ENCODE measurements around the gene CD2AP.
"Not testable (repeated sequence)": the region's sequence is repeated elsewhere in the genome, so short reads cannot be mapped to it uniquely, and the experiment has no call there.

CD2AP gene, protein sequence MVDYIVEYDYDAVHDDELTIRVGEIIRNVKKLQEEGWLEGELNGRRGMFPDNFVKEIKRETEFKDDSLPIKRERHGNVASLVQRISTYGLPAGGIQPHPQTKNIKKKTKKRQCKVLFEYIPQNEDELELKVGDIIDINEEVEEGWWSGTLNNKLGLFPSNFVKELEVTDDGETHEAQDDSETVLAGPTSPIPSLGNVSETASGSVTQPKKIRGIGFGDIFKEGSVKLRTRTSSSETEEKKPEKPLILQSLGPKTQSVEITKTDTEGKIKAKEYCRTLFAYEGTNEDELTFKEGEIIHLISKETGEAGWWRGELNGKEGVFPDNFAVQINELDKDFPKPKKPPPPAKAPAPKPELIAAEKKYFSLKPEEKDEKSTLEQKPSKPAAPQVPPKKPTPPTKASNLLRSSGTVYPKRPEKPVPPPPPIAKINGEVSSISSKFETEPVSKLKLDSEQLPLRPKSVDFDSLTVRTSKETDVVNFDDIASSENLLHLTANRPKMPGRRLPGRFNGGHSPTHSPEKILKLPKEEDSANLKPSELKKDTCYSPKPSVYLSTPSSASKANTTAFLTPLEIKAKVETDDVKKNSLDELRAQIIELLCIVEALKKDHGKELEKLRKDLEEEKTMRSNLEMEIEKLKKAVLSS

DNA sequence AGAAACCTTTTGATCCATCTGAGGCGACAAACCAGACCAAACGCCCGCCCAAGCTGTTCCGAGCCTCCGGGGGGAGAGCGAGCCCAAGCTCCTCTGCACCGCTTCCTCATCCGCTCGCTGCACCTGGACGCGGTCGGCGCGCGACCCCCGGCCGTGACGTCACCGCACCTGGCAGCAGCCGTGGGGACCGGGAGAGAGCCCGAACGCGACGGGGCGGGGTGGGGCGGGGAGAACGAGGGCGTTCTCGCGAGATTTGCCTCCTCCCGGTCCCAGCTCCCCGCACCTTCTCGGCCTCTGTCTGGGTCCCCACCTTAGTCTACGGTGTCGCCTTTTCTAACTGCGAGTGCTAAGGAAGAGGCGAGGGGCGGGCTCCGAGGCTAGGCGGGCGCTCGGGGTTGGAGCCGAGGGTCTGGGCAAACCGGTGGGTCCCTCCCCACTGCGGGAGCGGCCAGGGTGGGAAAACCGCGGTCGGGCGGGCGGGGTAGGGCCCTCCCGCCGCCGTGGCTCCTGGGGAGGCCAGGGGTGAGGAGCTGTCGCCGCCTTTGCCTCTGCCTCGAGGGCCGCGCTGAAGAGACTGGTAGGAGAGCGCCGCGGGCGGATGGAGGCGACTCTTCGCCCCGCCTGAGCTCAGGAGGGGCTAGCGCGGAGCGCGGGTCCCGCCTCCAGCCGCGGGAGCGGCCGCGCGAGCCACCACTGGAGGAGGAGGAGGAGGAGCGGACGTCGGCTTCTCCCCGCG is at the start of gene CD2AP:
Gene CD2AP, plus strand, starts transcription at position 293 of the 736 bp plus-strand sequence. CDS start 456 bp downstream, outside the sequence.
- Histone ChIP-seq H3K4me3 (ENCODE audit: low read length) (peak within 1 kb of the TSS; percentile 92), H3K27me3 (ENCODE audit: control insufficient read depth, insufficient read depth, low read length) (no peaks in the 10 kb centered on the region), H3K27ac (ENCODE audit: low read length) (peak within 1 kb of the TSS; percentile 76), H3K36me3 (ENCODE audit: control insufficient read depth, low read depth, low read length) (no peaks in the 10 kb centered on the region), H3K9me3 (ENCODE audit: control insufficient read depth, low read depth, low read length) (no peaks in the 10 kb centered on the region), H3K4me1 (ENCODE audit: control insufficient read depth, low read depth, low read length) (peaks cover 28% of the 10 kb centered on the region), H3K9ac (ENCODE audit: low read length) (peak within 1 kb of the TSS; percentile 86)

DNA sequence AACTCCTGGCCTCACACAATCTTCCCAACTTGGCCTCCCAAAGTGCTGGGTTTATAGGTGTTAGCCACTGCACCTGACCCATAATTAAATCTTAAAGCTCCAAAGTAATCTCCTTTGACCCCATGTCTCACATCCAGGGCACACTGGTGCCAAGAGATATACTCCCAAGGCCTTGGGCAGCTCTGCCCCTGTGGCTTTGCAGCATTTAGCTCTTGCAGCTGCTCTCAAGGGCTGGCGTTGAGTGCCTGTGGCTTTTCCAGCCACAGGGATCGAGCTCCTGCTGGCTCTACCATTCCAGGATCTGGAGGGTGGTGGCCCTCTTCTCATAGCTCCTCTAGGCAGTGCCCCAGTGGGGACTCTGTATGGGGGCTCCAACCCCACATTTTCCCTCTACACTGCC is 49.3 kb upstream of the CD2AP start:
- Histone ChIP-seq H3K9ac (ENCODE audit: low read length) (no peak overlapping the region), H3K4me1 (ENCODE audit: control insufficient read depth, low read depth, low read length) (no peaks in the 10 kb centered on the region)

DNA sequence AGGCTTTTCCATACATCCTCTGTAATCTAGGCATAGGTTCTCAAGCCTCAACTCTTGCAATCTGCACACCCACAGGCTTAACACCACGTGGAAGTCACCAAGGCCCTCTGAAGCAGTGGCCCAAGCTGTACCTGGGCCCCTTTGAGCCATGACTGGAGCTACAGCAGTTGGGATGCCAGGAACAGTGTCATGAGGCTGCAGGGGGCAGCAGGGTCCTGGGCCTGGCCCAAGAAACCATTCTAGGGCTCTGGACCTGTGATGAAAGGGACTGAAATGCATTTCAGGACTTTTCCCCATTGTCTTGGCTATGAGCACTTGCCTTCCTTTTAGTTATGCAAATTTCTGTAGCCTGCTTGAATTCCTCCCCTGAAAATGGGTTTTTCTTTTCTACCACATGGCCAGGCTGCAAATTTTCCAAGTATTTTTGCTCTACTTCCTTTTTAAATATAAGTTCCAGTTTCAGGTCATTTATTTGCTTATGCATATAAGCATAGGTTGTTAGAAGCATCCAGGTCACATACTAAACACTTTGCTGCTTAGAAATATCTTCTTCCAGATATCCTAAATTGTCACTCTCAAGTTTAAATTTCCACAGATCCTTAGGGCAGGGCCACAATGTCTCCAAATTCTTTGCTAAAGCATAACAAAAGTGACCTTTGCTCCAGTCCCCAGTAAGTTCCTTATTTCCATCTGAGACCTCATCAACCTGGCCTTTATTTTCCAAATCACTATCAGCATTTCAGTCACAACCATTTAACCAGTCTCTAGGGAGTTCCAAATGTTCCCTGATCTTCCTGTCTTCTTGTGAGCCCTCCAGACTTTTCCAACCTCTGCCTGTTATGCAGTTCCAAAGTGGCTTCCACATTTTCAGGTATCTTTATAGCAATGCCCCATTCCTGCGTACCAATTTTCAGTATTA is 48.6 kb upstream of the CD2AP start:
- Histone ChIP-seq H3K9me3 (ENCODE audit: control insufficient read depth, low read depth, low read length) (no peaks in the 10 kb centered on the region), H3K27ac (ENCODE audit: low read length) (no peak overlapping the region), H3K27me3 (ENCODE audit: control insufficient read depth, insufficient read depth, low read length) (no peaks in the 10 kb centered on the region), H3K9ac (ENCODE audit: low read length) (no peak overlapping the region), H3K36me3 (ENCODE audit: control insufficient read depth, low read depth, low read length) (no peaks in the 10 kb centered on the region), H3K4me3 (ENCODE audit: low read length) (peak overlapping the region; percentile 10), H3K4me1 (ENCODE audit: control insufficient read depth, low read depth, low read length) (no peaks in the 10 kb centered on the region)

More for the DNA sequence above, 49.3 kb upstream of the CD2AP start:
- H3K9me3 ChIP-seq (ENCODE audit: control insufficient read depth, low read depth, low read length), result no peaks in the 10 kb centered on the region
- H3K36me3 ChIP-seq (ENCODE audit: control insufficient read depth, low read depth, low read length), result no peaks in the 10 kb centered on the region
- H3K27ac ChIP-seq (ENCODE audit: low read length), result no peak overlapping the region
- H3K4me3 ChIP-seq (ENCODE audit: low read length), result no peak overlapping the region
- H3K27me3 ChIP-seq (ENCODE audit: control insufficient read depth, insufficient read depth, low read length), result no peaks in the 10 kb centered on the region

DNA sequence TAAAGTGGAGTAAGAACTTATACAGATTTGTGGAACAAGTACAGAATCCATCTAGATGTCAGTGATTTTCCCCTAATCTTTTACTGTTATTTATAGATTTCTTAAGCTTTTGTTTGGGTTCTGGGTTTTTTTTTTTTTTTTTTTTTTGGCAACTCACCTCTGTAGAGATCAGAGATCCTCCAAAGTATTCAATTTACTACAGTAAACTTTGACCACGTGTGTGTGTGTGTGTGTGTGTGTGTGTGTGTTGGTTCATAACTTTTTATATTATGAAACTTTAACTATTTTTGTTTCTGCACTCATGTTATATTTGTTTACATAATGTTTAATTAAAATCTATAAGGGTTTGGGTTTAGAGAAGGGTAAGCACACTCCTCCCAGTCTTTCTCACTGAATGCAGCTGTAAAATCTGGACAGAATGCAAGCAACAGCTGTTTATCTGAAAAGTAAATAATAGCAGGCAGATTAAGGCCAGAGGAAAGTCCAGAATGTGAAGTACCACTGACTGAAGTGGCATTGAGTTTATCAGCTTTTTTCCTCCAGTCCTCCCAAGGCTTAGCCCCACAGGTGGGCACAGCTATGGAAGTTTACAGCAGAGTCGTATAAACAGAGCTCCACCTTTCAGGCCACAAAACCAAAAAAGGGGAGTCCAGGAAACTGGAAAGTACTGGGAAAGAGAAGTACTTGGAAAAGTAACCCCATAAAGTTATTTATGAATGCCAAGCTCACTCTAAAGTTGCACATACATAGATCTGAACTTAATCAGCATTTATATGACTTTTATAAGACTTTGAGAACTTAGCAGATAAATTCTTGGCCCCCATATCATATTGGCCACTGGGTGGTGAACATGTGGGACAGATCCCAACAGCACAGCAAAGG is 43.0 kb upstream of the CD2AP start:
- Histone ChIP-seq H3K9ac (ENCODE audit: low read length) (no peak overlapping the region), H3K36me3 (ENCODE audit: control insufficient read depth, low read depth, low read length) (no peaks in the 10 kb centered on the region), H3K9me3 (ENCODE audit: control insufficient read depth, low read depth, low read length) (no peaks in the 10 kb centered on the region), H3K27ac (ENCODE audit: low read length) (no peak overlapping the region), H3K4me1 (ENCODE audit: control insufficient read depth, low read depth, low read length) (no peaks in the 10 kb centered on the region), H3K27me3 (ENCODE audit: control insufficient read depth, insufficient read depth, low read length) (no peaks in the 10 kb centered on the region), H3K4me3 (ENCODE audit: low read length) (no peak overlapping the region)

DNA sequence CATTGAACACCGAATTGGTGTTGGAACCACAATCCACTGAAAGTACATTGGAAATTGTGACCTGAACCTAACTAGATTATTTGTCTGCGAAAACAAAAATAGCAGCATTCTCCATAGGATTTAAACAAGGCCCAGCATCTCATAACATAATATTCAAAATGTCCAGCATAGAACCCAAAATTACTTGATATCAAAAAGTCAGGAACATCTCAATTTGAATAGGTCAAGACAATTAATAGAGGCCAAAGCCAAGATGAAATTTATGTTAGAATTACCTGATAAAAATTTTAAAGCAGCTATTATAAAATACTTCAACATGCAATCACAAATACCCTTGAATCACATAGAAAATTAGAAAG is 42.4 kb upstream of the CD2AP start:
- Histone ChIP-seq H3K27me3 (ENCODE audit: control insufficient read depth, insufficient read depth, low read length) (no peaks in the 10 kb centered on the region), H3K9me3 (ENCODE audit: control insufficient read depth, low read depth, low read length) (no peaks in the 10 kb centered on the region), H3K36me3 (ENCODE audit: control insufficient read depth, low read depth, low read length) (no peaks in the 10 kb centered on the region), H3K4me3 (ENCODE audit: low read length) (no peak overlapping the region), H3K27ac (ENCODE audit: low read length) (no peak overlapping the region), H3K9ac (ENCODE audit: low read length) (no peak overlapping the region), H3K4me1 (ENCODE audit: control insufficient read depth, low read depth, low read length) (no peaks in the 10 kb centered on the region)

DNA sequence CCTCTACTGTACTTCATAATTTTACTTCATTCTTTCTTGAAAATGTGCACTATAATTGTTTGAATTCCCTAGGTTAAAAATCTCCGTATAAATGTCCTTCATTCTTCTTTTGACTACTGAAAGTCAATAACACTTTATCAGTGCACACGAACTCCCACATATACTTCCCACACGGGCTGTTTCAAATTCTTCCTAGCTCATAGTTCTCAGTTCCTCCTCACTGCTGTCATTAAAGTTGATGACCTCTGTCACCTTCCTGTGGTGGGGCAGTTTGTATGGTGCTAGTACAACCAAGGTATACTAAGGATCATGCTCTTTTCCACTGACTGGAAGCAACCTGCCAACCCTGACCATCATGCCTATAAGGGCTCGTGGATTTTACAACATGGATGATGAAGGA is 40.0 kb upstream of the CD2AP start:
- no peaks in the 10 kb centered on the region for H3K36me3 ChIP-seq (ENCODE audit: control insufficient read depth, low read depth, low read length)
- no peak overlapping the region for H3K4me3 ChIP-seq (ENCODE audit: low read length)
- no peak overlapping the region for H3K9ac ChIP-seq (ENCODE audit: low read length)
- H3K27ac ChIP-seq (ENCODE audit: low read length), result no peak overlapping the region
- no peaks in the 10 kb centered on the region for H3K27me3 ChIP-seq (ENCODE audit: control insufficient read depth, insufficient read depth, low read length)
- H3K9me3 ChIP-seq (ENCODE audit: control insufficient read depth, low read depth, low read length), result no peaks in the 10 kb centered on the region
- H3K4me1 ChIP-seq (ENCODE audit: control insufficient read depth, low read depth, low read length), result no peaks in the 10 kb centered on the region

DNA sequence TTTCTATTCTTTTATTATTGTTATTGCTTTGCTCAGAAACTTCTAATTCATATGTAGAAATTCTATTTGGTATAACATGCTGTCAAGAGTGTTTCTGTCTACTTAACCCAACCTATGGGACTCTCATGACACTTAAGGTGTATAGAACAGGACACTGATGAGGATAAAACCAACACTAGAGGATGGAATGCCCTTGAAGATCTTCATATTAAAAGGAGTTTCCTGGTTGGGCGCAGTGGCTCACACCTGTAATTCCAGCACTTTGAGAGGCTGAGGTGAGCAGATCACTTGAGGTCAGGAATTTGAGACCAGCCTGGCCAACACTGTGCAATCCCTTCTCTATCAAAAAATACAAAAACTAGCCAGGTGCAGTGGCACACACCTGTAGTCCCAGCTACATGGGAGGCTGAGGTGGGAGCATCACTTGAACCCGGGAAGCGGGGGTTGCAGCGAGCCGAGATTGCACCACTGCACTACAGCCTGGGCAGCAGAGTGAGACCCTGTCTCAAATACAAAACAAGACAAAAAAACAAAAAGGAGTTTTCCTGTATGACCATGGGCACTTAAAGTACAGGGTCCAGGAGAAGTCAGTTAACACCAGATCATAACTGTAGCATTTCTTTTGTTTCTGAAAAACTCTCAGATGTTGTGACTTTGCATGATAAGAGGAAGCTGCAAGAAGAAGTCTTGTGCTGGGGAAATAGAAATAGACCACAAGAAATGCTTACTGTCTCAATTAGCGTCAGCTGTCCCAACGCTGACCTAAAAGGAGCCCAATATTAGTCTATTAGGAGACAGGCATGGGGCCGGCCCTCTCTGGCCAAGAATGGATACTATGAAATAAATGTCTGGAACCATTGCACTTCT is 38.9 kb upstream of the CD2AP start:
- H3K27me3 ChIP-seq (ENCODE audit: control insufficient read depth, insufficient read depth, low read length), result no peaks in the 10 kb centered on the region
- H3K4me1 ChIP-seq (ENCODE audit: control insufficient read depth, low read depth, low read length), result no peaks in the 10 kb centered on the region
- H3K27ac ChIP-seq (ENCODE audit: low read length), result no peak overlapping the region
- no peak overlapping the region for H3K4me3 ChIP-seq (ENCODE audit: low read length)
- no peak overlapping the region for H3K9ac ChIP-seq (ENCODE audit: low read length)
- H3K9me3 ChIP-seq (ENCODE audit: control insufficient read depth, low read depth, low read length), result no peaks in the 10 kb centered on the region
- no peaks in the 10 kb centered on the region for H3K36me3 ChIP-seq (ENCODE audit: control insufficient read depth, low read depth, low read length)

DNA sequence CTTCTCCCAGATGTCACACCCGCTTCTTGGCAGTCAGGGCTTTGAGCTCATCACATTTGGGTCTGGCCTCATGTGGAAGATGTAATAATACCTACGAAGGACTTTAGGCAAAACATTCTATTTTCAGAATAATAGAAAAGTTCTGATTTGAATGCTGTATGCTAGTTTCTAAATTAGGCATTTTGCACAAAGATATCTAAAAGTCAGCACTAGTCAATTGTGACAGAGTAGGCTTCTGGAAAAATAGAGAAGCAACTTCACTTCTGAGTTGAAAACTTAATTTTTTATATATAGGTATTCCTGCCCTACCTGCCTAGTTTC is 38.3 kb upstream of the CD2AP start:
- no peaks in the 10 kb centered on the region for H3K9me3 ChIP-seq (ENCODE audit: control insufficient read depth, low read depth, low read length)
- H3K27me3 ChIP-seq (ENCODE audit: control insufficient read depth, insufficient read depth, low read length), result no peaks in the 10 kb centered on the region
- no peak overlapping the region for H3K27ac ChIP-seq (ENCODE audit: low read length)
- H3K4me3 ChIP-seq (ENCODE audit: low read length), result no peak overlapping the region
- H3K4me1 ChIP-seq (ENCODE audit: control insufficient read depth, low read depth, low read length), result no peaks in the 10 kb centered on the region
- H3K9ac ChIP-seq (ENCODE audit: low read length), result no peak overlapping the region
- no peaks in the 10 kb centered on the region for H3K36me3 ChIP-seq (ENCODE audit: control insufficient read depth, low read depth, low read length)

DNA sequence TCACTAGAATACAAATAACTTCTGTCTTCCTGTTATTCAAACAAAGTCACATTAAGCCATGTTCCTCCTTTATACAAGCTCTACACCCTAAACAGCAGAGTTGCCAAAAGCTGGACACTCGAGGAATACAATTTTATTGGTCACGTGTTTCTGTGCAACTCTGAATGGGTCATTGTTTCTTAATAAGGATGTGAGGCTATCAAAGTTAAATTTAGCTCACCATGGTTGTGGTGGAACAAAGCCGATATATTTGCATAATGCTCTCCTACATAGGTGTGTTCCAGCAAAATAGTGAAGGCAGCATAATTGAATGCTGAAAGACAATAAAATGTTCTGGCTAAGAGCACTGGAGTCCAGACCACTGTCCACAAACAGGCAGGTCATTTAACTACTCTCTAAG is 36.9 kb upstream of the CD2AP start:
- H3K36me3 ChIP-seq (ENCODE audit: control insufficient read depth, low read depth, low read length), result no peaks in the 10 kb centered on the region
- H3K27ac ChIP-seq (ENCODE audit: low read length), result no peak overlapping the region
- no peaks in the 10 kb centered on the region for H3K4me1 ChIP-seq (ENCODE audit: control insufficient read depth, low read depth, low read length)
- H3K9me3 ChIP-seq (ENCODE audit: control insufficient read depth, low read depth, low read length), result no peaks in the 10 kb centered on the region
- no peak overlapping the region for H3K4me3 ChIP-seq (ENCODE audit: low read length)
- H3K9ac ChIP-seq (ENCODE audit: low read length), result no peak overlapping the region
- no peaks in the 10 kb centered on the region for H3K27me3 ChIP-seq (ENCODE audit: control insufficient read depth, insufficient read depth, low read length)

DNA sequence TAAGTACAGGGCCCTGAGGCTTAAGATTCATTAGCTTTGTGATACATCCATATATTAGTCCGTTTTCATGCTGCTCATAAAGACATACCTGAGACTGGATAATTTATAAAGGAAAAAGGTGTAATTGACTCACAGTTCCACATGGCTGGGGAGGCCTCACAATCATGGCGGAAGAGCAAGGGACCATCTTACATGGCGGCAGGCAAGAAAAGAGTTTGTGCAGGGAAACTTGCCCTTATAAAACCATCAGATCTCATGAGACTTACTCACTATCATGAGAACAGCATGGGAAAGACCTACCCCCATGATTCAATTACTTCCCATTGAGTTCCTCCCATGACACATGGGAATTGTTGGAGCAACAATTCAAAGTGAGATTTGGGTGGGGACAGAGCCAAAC is 32.6 kb upstream of the CD2AP start:
- H3K9ac ChIP-seq (ENCODE audit: low read length); H3K27ac ChIP-seq (ENCODE audit: low read length); H3K9me3 ChIP-seq (ENCODE audit: control insufficient read depth, low read depth, low read length); H3K4me1 ChIP-seq (ENCODE audit: control insufficient read depth, low read depth, low read length); H3K27me3 ChIP-seq (ENCODE audit: control insufficient read depth, insufficient read depth, low read length); H3K4me3 ChIP-seq (ENCODE audit: low read length); H3K36me3 ChIP-seq (ENCODE audit: control insufficient read depth, low read depth, low read length): not testable (repeated sequence)
